ENCODE measurements around the gene SP4. TPM values are rescaled to one million over a fixed set of nuclear protein-coding genes. Genes with fewer than 3 reads are reported as not detected.

SP4 gene
- total RNA-seq (1 to 10 TPM; 3.9 to 8.7 (median 7.2) TPM), polyA plus RNA-seq (1 to 10 TPM in 1 of 3 donors, under 1 TPM in 2; 0.60 to 2.6 (median 0.69) TPM)

- H3K27ac ChIP-seq: peak within 1 kb of the TSS; percentile 91 to 99 (median 98)
- intact Hi-C loops (cut with DNase I): loop anchor here (5.0 to 10.0 kb wide), 4 partner anchors 654 to 1677 kb away; partner anchors contain the start of genes HYCC1, IL6 and KLHL7
- no peaks in the 10 kb centered on the region for H3K9me3 ChIP-seq
- H3K27me3 ChIP-seq: no peaks in the 10 kb centered on the region
- no peak for TF ChIP-seq CTCF (IDR thresholded peaks at IDR 0.05)
- TF ChIP-seq POLR2AphosphoS5 (IDR thresholded peaks at IDR 0.05): peak; percentile 48 to 77 (median 76)
- peak in 1 of 2 donors; percentile 17 for TF ChIP-seq POLR2A (IDR thresholded peaks at IDR 0.05)
- no peak for TF ChIP-seq EP300 (IDR thresholded peaks at IDR 0.05)
- WGBS, 2 donors: 1% methylated on average over 63 of the region's 63 CpGs
- peak within 1 kb of the TSS; percentile 55 to 91 (median 74) for H3K4me3 ChIP-seq
- peaks cover 0 to 44% (median 32%) of the 10 kb centered on the region in 4 donors for H3K4me1 ChIP-seq
- peak; percentile 97 for DNase-seq
- no peaks in the 10 kb centered on the region for H3K36me3 ChIP-seq
Observed at GRCh38 chr7:21427871-21428658, at the start of gene SP4. Gene SP4 (plus strand): TSS chr7:21428083. CDS start chr7:21428252, 169 bp downstream.

- Histone ChIP-seq H3K36me3 (no peaks in the 10 kb centered on the region), H3K27ac (no peak overlapping the region), H3K4me1 (no peaks in the 10 kb centered on the region), H3K27me3 (no peaks in the 10 kb centered on the region), H3K4me3 (no peak overlapping the region), H3K9me3 (no peaks in the 10 kb centered on the region)
- DNase-seq: no peak
- no peak for TF ChIP-seq POLR2A (IDR thresholded peaks at IDR 0.05)
- TF ChIP-seq POLR2AphosphoS5 (IDR thresholded peaks at IDR 0.05): no peak
- TF ChIP-seq CTCF (IDR thresholded peaks at IDR 0.05): no peak
- WGBS, 2 donors: 35 to 46% methylated on average over 2 of the region's 2 CpGs
- intact Hi-C loops (cut with DNase I): no loop called here
Observed at GRCh38 chr7:21383227-21384220, 44.4 kb upstream of the SP4 start.

- no peaks in the 10 kb centered on the region for H3K4me1 ChIP-seq
- H3K36me3 ChIP-seq: no peaks in the 10 kb centered on the region
- DNase-seq: no peak
- no peaks in the 10 kb centered on the region for H3K9me3 ChIP-seq
- no peak for TF ChIP-seq EP300 (IDR thresholded peaks at IDR 0.05)
- TF ChIP-seq POLR2AphosphoS5 (IDR thresholded peaks at IDR 0.05): no peak
- no peak for TF ChIP-seq CTCF (IDR thresholded peaks at IDR 0.05)
- no peak for TF ChIP-seq POLR2A (IDR thresholded peaks at IDR 0.05)
- intact Hi-C loops (cut with DNase I): no loop called here
- WGBS, 2 donors: 9 to 33% methylated on average over 2 of the region's 2 CpGs
- H3K4me3 ChIP-seq: no peak overlapping the region
- no peaks in the 10 kb centered on the region for H3K27me3 ChIP-seq
- no peak overlapping the region for H3K27ac ChIP-seq
Observed at GRCh38 chr7:21393937-21394336, 33.9 kb upstream of the SP4 start.

- H3K9me3 ChIP-seq: no peaks in the 10 kb centered on the region
- intact Hi-C loops (cut with DNase I): no loop called here
- H3K27me3 ChIP-seq: no peaks in the 10 kb centered on the region
- DNase-seq: no peak
- WGBS, 2 donors: 89 to 93% methylated on average over 5 of the region's 5 CpGs
- no peak overlapping the region for H3K4me3 ChIP-seq
- H3K36me3 ChIP-seq: no peaks in the 10 kb centered on the region
- H3K4me1 ChIP-seq: no peaks in the 10 kb centered on the region
- no peak for TF ChIP-seq EP300 (IDR thresholded peaks at IDR 0.05)
- TF ChIP-seq CTCF (IDR thresholded peaks at IDR 0.05): no peak
- TF ChIP-seq POLR2AphosphoS5 (IDR thresholded peaks at IDR 0.05): no peak
- TF ChIP-seq POLR2A (IDR thresholded peaks at IDR 0.05): no peak
- H3K27ac ChIP-seq: no peak overlapping the region
Observed at GRCh38 chr7:21401944-21402343, 25.9 kb upstream of the SP4 start.

Data from sigmoid colon (tissue), 7 donors.